Middle frontal gyrus (tissue), 1 donor: ENCODE results near the gene FOXN3.

Experiments
- DNase-seq: peaks from one replicate; pipeline ENCODE4 v3.0.0-alpha.2; 2015; ENCODE audit warnings: low spot score; ENCODE audit errors: extremely low spot score

FOXN3 gene, protein sequence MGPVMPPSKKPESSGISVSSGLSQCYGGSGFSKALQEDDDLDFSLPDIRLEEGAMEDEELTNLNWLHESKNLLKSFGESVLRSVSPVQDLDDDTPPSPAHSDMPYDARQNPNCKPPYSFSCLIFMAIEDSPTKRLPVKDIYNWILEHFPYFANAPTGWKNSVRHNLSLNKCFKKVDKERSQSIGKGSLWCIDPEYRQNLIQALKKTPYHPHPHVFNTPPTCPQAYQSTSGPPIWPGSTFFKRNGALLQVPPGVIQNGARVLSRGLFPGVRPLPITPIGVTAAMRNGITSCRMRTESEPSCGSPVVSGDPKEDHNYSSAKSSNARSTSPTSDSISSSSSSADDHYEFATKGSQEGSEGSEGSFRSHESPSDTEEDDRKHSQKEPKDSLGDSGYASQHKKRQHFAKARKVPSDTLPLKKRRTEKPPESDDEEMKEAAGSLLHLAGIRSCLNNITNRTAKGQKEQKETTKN

DNA sequence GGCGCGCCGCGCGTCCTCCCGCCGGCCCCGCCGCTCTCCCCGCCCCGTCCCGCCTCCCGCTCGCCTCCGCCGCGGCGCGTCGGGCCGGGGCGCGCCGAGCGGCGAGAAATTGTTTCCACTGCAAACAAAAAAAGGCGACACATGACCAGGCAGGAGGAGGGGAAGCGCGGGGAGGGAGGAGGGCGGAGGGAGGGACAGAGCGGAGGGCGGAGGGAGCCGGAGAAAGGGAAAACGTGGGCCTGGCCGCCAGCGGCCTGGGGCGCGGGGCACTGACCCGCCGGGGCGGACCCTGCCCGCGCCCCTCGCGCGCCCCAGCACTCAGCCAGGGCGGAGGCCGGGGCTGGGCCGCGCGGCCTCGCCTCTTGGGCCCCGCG, at the start of gene FOXN3:
Gene FOXN3, minus strand, starts transcription at position 143 of the 374 bp plus-strand sequence. CDS start 4,757 bp downstream, outside the sequence.
- DNase-seq: peak; percentile 66

DNA sequence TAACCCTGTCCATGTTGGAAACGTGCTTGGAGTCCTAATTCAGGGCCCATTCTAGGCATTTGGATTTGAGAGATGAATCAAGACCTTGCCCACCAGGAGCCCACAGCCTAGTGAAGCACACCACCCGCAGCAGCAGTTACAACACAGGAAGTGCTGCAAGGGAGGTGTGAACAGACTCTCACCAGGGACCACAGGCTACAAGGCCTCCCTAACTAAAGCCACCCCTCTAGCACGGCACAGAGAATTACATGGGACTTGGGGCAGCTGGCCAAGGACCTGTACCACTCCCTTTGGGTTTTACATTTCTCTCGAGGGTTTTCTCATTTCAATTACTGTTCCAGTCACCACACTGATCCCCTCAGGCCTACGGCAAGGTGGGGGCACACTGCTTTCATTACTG, 49.5 kb upstream of the FOXN3 start:
- no peak for DNase-seq

GRCh38 chr14:89465876-89466275, 48.8 kb upstream of the FOXN3 start:
- no peak for DNase-seq

DNA sequence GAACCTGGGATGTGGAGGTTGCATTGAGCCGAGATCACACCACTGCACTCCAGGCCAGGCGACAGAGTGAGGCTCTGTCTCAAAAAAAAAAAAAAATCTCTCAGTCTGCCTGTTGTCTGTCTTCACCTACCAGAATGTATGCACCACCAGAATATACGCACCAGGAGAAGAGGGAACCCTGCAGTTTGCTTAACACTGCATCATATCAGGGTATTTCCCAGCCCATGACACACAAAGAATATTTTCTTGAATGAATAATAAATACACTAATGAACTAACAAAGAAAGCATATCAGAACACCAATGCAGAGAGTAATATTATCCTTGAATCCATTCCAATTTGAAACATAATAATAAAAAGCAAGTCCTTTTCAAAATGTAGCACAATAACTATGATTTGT, 44.2 kb upstream of the FOXN3 start:
- no peak for DNase-seq

DNA sequence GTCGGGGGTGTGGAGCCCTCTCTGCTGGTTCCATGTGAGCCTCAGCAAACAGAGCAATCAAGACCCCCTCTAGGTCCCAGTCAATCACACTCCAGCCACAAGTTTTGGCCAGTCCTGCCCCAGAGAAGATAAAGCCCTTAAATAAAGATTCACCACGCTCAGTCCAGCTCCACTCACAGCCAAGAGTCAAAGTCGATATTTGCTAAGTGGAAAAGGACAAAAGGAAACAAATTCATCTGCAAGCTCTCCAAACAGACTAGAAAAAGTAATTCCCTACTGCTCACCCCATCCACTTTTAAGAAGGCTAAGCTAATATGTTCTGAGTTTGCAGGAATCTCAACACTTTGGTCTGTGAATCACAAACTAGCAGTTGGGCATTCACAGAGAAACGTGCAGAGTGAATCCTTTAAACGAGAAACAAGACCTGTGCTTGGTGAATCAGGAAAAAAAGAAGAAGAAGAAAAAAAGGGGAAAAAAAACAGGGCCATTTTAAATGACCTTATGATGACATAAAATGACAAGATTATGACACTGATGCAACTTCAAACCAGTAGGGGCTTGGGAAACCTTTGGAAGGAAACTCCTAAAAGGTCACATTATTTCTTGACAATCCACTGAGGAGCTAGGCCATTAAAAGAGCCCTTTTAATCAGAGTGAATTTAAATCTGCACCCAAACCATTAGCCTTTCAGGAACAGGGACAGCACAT, 41.8 kb upstream of the FOXN3 start:
- no peak for DNase-seq

GRCh38 chr14:89457007-89457406, 40.0 kb upstream of the FOXN3 start:
- no peak for DNase-seq

DNA sequence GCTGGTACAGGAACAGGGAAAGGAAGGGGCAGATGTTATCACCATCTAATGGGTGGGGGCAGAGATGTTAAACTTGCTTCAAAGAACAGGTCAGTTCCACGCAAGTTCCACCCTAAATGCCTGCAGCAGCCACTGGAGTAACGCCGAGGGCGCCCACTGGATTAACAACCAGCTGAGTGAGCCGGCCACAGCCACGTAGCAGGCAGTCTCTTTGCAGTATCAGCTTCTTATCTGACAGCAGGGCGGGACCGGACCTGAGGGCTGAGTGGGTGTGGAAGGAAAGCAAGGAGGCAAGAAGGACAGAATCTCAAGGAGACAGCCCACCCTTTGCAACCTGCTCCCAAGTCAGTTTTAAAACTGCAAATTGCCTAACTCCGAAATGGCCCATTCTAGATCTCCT, 38.4 kb upstream of the FOXN3 start:
- no peak for DNase-seq

DNA sequence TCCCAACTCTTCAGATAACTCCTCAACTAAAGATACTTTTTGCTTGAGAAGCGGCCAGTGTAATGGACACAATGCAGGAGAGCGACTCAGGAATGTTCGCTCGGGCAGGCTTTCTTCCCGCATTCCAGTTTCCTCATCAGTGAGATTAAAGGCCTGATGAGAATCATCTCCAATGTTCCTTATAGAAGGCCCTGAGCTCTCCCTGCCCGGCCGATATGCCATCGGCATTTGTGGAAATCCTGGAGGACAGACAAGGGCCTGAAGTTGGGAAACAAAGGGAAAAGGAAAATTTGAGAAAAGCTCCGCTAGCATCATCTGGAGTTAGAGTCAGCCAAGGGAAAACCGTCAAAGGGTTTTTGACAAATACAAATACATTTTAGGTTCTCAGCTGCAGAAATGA, 38.0 kb upstream of the FOXN3 start:
- DNase-seq: no peak

- DNase-seq: no peak
Measured at GRCh38 chr14:89452281-89452680, 35.2 kb upstream of the FOXN3 start.

DNA sequence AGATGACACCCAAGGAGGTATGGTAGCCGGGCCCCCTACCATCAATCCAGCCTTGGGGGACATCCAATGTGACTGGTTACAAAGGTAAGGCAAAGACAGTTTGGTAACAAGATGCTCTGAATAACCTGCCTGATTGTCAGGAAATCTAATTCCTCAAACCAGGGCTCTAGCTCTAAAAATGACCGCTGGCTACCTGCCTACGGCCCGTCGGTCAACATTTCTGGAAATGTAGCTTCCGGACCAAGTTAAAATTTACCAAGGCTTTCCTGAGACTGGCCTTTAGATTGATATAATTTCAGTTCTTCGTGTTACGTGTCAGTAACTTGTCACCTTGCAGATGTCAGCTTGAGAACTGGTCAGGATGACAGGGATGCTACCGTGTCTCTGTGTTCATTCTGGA, 34.2 kb upstream of the FOXN3 start:
- no peak for DNase-seq

DNA sequence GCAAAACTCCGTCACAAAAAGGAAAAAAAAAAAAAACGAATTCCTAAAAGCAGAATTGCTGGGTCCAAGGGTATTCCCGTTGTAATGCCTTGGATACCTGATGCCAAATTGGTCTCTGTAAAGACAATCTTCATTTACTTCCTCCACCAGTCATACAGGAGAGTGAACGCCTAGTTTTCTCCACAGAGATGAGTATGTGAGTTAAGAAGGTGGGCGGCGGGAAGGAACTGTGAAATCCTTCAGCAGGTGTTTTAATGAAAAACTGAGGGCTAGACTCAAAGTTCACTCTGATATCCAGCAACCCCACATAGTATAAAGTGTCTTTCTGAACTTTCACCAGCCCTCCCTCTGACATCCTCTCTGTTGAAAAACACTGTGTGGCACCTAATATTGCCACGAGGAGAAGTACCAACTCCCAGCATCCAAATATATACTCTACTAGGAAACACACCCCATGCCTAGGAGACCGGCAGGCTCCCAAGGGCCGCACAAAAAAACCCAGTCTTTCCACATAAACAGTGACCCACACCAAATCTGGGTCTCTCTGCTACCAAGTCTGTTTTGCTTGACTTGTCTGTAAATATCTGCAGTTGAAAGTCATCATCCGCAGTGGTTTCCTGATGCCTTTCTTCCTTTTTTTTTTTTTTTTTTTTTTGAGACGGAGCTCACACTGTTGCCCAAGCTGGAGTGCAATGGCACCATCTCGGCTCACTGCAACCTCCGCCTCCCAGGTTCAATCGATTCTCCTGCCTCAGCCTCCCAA, 30.3 kb upstream of the FOXN3 start:
- no peak for DNase-seq

- no peak for DNase-seq
Measured at GRCh38 chr14:89445273-89445973, 28.4 kb upstream of the FOXN3 start.

DNA sequence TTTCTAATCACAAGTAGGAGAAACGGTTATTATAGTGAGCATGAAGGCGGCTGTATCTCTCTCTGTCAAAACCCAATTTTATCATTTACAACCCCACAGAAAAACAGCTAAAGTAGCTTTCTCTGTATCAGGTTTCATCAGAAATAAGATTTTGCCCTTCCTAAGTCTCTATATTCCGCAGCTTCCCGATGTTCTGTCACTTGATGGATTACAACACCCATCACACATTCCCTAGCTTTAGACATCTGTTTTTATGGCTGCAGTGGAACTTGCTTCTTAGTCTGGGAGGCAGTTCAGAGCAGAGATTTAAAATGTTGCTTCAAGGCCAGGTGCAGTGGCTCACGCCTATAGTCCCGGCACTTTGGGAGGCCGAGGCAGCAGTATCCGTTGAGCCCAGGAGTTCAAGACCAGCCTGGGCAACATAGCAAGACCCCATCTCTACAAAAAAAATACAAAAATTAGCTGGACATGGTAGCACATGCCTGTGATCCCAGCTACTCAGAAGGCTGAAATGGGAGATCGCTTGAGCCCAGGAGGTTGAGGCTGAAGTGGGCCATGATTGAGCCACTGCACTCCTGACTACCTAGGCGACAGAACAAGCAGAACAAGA, 27.6 kb upstream of the FOXN3 start:
- DNase-seq: no peak

- no peak for DNase-seq
Measured at GRCh38 chr14:89444044-89444443, 27.0 kb upstream of the FOXN3 start.

- no peak for DNase-seq
Measured at GRCh38 chr14:89443042-89443629, 26.1 kb upstream of the FOXN3 start.

DNA sequence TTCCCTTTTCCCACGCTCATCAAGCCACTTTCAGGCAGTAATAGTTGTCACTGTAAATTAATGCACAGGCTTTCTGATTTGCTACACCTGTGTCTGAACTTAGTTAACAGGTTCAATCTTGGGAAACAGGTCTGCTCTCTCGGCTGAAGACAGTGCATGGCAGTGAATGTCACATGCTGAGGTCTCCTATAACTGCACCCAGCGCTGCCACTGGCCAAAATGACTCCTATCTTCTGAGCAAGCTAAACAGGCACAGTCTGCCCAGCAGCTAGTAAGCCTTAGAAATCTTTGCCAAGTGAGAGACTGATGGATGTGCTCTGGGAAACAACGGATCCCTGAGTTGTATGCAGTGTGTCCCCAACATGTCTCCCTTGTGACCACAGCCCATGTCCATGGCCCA, 25.2 kb upstream of the FOXN3 start:
- no peak for DNase-seq

DNA sequence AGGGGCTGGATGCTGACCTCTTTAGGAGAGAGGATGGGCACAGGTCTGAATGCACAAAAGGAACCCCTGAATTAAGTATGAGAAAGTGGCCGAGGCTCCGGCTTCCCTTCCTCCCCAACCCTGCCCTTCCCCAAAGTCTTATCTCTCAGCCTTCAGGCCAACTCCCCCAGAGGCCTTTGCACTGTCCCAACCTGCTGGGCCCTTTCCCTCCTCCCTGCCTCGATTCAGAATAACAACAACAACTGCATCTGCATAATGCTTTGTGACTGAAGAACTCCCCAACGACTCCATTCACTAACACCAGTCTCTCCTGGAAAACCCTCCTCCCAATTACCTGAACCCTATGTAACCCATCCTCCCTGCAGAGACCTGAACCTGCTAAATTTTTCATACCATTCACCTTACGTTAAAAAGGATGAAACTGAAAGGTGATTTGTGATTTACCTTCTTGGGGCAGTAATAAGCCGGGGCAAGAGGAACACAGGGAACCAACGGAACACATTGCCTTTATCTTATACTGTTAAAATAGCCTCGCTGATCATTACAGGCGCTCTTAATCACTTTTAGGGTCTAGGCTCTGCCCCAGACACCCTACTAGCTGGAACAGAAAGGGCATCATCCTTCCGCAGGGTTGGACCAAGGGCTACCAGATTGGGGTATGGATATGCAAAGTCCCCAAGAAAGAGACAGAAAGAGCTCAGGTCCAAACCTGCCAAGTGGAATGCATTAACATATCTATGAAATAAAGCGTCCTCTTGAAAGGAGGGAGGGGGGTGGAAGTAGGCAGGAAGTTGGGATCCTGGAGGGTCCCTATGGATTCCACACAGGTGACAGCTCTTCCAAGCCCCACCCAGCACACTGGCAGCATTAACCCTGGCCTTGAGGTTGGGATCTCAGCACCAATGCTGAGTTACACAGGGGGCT, 24.2 kb upstream of the FOXN3 start:
- no peak for DNase-seq

DNA sequence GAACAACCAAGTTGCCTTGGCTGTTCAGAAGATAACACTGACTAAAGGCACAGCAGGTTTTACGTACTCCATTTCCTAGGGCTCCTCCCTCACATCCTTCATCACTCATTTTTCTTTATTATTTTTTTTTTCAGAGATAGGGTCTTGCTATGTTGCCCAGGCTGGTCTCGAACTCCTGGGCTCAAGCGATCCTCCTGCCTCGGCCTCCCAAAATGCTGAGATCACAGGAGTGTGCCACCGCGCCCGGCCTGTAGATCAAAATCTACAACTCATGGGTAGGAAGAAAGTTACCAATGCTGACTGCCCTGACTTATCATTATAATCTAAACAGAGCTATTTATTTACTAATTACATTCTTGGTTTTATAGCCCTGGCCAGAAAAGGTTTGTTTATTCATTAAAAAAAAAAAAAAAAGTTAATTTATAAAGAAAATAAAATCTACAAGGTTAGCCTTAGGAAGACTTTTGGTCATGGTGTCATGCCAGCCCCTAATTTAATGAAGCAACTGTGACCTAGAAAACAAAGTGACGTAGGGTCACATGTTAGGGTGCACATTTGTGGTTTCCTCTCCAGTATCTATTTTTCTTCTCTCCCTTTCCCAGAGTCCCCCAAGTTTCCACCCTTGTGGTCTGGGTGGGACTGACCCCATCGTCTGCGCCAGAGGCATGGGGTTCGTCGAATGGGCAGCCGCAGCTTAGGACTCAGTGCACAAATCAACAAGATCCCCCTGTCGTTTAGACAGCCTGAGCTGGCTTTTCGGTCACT, 19.0 kb upstream of the FOXN3 start:
- DNase-seq: no peak

DNA sequence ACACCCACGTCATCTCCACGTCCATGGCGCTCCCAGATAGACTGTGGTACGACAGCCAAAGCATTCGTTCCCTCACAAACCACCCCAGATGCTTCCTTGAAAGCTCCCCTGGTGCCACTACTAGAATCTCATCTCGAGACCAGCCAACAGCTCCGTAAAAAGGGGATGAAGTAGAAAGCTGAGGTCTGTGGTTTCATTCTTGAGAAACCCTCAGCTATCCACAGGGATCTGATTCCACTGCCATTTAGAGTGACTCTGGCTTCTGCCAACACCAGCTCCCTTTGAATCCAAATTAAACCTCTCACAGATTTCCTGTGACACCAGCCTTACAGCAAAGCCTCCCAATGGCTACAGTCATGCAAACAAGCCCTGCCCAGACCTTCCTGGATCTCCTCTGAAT, 18.5 kb upstream of the FOXN3 start:
- no peak for DNase-seq
